GM04504 (cell line): ENCODE measurements around the gene PCBP3.

ENCODE experiments used
- DNase-seq: peaks from one replicate; pipeline ENCODE4 v3.0.0-alpha.2; 2012; ENCODE audit warnings: low read depth

Gene PCBP3

DNA sequence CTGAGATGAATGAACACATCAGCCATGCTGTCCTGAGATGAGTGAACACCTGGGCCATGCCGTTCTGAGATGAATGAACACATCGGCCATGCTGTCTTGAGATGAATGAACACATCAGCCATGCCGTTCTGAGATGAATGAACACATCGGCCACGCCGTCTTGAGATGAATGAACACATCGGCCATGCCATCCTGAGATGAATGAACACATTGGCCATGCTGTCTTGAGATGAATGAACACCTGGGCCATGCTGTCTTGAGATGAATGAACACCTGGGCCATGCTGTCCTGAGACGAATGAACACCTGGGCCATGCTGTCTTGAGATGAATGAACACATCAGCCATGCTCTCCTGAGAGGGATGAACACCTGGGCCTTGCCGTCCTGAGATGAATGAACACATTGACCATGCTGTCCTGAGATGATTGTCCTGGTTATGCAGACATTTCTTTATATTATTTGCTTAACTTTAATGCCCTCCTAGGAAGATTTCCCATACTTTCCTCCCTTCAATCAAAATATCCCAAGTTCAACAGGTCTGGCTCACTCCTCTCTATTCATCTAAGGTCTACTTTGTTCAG lies 289.5 kb downstream of the PCBP3 start:
- DNase-seq: no peak

DNA sequence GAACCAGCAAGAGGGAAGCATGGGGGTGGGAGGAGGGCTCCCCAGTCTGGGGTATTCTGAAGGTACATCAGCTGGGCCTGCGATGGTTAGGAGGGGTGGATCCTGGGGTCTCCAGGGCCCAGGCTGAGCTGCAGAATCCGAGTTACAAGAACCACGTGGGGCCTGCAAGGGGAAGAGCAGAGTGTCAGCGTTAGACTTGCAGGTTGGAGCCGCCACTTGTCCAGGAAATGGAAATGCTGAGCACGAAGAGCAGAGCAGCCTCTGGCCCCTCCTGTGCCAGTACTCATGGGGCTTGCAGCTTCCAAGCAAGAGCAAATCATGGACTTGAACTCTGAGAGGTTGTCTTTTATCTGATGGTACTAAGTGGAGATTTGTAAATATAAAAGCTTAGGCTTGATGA lies 290.6 kb downstream of the PCBP3 start:
- DNase-seq: no peak

DNA sequence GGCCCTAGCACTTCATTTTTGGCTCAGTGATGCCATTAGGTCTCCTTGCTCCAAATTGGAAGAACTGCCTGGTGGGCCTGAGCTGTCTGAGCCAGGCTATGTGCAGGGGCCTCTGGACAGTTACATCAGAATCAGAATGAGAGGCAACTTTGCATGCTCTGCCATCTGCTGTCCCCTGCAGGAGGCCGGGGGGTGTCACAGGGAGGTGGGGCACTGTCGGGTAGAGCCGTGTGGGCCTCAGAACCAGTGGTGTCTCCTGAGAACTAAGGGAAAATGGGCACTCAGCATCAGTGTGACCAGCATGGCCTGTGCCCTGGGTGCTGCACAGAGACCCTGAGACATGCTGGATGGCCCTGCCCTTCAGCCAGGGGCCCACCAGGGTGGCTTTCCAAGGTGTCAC lies 291.0 kb downstream of the PCBP3 start:
- no peak for DNase-seq

DNA sequence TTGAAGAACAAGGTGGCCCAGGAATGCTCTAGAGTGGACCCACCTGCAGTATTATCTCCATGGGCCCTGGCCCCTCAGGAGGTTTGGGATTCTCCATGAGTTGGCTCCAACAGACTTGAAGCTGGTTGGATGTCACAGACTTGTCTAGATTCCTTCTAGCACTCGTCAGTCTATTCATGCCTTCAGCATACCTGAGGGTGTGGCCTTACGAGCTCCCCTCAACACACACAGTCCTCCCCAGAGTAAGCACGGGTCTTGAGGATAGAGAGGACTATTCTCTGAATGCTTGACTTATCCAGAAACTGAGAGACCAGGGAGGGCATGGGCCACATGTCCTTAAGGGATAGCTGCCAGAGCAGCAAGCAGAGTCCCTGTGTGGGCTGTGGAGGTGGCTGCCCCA lies 292.1 kb downstream of the PCBP3 start:
- no peak for DNase-seq

DNA sequence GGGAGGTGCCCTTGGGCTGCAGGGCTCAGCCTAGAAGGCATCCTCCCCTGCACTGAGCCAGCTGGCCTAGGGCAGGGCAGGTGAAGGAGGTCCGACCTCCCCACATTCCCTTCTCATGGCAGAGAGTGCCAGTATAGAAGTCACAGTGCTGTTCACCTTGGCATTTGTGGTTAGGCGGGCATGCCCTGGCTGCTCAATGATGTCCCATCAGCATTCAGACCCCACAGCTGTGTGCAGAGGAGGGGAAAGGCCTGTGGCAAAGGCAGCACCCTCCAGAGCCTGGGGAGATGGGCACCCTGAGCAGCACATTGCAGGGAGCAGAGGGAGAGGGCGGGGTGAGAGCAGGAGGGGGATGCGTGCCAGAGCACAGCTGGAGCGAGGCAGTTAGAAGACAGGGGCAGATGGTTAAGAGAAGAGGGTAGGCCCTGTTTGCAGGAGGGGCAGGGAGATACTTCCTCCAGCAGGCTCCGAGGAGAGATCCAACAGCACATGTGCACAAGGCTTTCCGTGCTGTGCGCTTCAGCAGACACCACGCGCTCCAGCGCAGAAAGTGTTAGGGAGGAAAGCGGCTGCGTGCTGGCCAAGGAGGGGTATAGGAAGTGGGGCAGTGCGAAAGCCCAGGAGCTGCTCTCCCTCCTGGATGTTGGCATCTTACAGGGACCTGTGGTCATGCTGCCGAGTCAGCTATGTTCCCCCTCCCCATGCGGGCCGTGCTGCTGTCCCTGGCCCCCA lies 294.4 kb downstream of the PCBP3 start:
- DNase-seq: no peak

DNA sequence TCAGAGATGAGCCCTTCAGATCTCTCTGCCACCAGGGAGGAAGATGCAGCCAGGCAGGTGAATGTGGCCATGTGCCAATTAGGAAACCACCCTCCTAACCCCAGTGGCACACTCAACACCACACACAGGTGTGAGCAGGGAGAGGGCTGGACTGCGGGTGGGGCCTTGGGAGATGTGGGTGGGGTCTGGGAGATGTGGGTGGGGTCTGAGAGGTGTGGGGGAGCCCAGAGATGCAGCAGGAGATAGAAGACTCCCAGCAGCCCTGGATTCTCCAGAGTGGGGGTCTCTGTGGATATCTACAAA lies 294.9 kb downstream of the PCBP3 start:
- no peak for DNase-seq

DNA sequence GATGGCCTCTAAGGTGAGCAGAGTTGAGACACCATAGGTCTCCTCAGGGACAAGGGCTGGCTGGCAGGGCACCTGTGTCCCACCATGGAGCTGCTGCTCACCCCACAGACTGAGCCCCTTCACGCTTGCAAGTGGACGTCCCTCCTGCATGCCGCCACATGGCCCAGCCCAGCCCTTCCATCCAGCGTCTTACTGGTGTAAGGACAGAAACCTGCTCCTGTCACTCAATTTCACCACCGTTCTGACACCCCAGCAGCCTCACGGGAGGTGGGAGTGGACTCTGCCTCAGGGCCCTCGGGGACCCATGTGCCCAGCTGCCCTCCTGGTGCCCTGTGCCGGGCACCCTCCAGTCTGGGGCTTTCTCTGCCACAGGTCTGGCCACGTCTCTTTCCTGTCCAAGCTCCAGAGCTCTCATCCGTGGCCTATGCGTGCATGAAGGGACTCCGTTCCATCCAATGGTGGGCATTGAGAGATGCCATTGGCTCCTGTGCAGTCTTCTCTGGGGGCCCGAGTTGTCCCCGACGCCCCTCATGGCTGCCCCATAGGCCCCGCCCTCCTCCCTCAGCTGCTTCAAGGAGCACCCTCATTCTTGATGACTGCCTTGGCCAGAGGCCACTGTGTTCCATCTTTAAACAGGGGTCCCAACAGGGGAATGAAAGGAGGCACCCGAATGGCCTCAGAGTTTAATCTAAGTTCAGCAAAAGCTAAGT lies 295.4 kb downstream of the PCBP3 start:
- no peak for DNase-seq

DNA sequence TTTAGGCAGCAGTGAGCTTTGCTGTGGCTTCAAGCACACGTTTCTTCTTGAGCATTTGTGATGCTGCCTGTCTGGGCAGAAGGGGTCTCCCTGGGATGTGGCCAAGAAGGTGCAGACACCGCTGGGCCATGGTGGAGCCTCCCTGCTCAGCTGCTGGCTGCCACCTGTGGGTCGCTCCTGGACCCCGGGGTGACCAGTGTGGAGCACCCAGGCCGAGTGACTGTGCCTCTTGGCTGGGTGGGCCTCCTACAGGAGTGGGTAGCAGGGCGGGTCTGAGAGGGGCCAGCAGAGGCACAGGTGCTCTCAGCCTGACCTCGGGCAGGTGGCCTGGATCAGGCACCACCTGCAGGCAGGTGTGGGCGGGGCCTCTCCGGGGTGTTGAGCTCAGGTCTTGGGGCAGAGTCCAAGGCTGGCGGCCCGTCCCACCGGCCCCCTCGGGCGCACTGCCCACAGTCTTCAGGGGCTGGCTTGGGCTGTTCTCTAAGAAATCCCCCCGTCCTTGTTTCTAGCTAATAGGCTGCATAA lies 296.1 kb downstream of the PCBP3 start:
- no peak for DNase-seq

DNA sequence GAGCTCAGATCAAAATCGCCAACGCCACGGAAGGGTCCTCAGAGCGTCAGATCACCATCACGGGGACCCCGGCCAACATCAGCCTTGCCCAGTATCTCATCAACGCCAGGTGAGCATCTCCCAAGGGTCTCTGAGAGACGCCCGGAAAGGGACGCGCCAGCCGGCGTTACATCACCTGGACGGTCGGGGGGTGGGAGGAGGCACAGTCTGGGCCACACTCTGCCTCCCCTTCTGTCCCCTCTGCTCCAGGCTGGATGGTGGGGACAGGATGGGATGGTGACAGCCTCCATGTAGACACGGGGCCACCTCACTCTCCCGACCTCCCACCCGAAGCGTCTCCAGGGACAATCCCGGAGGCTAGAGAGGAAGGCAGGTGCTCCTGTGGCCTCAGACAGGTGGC lies 296.6 kb downstream of the PCBP3 start:
- no peak for DNase-seq

DNA sequence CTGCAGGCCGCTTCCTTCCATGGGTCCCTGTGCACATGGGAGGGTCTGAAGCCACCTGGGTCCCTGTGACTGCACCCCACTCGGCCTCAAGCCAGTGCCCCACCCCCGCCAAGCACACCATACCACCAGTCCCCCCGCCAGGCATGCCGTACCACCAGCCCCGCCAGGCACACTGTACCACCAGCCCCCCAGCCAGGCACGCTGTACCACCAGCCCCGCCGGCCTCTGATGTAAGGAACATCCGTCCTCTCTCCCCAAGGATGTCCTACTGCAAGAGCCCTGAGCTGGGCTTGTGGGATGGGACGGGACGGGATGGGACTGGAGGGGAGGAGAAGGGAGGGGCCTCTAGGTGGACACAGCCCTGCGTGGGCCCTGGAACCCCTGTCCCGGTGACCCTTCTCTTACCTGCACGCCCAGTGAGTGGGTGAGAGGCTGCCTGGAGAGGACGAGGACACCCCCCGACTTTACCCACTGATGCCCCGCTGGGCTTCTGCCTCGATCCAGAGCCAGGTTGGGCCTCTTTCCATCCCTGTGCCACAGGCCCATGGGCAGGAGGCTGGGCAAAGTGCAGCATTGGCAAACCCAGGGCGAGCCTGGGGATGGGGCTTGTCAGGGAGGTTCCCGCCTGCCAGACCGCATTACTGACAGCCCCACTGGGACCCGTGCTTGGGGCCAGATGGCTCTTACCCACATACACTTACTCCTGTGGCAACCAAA lies 297.3 kb downstream of the PCBP3 start:
- no peak for DNase-seq

DNA sequence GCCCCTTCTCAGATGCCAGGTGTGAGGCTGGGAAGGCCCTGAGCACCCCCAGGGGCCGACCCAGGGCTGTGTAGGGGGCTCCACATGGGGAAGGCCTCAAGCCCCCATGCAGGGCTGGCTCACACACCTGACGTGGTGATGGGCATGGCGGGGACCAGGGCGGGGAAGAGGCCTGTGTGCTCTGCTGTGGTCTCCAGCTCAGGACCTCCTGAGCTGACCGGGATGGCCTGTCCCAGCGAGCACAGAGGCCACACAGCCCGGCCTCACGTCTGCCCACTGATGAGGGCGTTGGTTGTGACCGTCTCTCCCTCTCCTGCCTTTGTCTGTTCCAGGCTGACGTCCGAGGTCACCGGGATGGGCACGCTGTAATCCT lies 297.8 kb downstream of the PCBP3 start:
- DNase-seq: no peak

DNA sequence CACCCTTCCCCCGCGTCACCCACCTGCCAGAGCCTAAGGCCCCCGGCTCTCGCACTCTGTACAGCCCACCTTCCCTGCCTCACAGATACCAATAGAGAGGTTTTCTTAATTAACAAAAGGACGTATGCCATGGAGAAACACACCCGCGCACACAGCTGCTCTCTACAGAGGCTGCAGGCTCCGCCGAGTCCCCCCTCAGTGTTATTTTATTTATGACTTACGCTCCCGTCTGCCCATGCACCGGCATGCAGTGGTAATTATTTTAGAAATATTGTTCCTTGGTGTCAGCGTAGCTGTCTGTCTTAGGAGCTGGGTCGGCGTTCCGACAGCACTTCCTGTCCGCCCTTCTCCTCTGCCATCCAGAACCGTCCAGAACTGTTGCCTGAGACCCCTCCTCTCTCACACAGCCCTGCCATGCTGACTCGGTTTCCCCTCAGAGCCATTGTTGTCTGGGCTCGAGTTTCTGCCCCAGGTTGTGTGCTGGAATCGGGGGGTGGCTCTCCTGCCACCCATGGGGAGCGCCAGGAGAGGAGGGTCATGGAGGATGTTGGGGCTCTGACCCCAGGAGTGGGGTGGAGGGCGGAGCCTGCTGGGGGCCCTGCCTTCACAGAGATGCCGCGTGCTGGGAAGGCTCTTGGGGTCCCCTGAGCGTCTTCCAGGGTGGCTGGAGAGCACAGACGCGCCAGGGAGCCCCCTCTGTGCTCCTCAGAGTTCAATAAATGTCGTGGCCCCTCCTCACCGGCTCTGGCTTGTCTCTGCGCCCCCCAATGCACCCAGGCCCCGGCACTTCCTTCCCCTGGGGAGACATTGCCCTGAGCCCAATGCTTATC lies 298.4 kb downstream of the PCBP3 start:
- DNase-seq: no peak

DNA sequence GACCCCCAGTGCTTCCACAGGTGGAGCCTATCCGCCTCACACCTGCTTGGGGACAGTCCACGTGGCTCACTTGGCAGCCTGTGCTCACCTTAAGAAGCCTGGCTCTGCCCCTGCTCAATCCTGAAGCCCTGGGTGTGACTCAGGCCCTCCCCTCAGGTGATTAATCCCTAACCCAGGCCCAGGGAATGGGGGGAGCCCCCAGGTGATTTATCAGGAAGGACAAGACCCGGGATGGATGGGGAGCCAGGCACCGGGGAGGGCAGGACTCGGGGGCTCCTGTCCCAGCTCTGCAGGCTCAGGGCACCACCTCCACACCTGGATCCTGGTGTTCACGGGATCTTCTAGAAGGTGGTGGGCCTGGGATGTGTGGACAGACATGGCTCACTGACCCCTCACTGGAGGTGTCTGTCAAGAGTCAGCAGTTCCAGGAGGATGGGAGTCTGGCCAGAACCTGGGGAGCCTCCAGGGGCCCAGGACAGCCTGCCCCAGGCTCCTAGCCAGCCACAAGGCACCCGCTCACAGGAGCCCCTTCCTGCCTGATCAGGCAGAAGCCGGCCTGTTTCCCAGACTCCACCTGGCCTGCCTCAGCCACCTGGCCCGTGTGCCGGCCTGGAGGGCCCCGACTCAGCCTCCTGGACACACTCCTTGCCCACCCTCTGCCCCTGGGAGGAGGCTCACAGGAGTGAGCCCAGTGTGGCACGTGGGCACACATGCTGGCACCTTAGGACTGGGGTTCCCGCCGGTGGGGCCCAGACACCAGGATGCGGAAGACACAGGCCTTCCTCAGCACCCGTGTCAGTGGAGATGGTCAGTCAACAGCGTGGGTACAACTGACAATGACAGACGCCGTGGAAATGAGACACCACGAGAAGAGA lies 299.5 kb downstream of the PCBP3 start:
- no peak for DNase-seq

DNA sequence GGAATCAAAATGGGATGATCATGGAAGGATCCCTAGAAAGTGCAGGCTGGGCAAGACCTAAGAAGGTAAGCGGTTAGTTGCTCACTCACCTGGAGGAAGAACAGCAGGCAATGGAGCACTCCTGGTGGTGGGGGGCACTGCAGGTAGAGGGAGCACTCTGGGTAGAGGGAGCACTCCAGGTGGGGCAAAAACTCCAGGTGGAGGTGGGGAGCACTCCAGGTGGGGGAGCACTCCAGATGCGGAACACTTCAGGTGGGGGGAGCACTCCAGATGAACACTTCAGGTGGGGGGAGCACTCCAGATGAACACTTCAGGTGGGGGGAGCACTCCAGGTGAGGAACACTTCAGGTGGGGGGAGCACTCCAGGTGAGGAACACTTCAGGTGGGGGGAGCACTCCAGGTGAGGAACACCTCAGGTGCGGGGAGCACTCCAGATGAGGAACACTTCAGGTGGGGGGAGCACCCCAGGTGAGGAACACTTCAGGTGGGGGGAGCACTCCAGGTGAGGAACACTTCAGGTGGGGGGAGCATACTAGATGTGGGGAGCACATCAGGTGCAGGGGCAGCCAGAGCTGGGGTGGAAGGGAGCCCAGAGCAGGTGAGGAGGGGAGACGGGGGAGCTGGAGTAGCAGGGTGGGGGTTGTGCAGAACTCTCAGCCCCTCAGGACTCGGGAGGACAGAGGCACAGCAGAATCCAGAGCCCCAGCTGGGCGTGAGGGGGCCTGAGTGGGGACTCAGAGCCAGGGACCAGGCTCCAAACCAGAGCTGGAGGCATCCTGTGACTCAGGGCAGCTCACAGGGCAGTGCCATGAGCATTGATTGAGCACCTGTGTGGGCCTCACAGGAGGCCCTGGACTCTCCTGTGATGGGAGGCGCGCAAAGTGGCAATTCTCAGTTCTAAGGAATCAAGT lies 300.4 kb downstream of the PCBP3 start:
- no peak for DNase-seq

DNA sequence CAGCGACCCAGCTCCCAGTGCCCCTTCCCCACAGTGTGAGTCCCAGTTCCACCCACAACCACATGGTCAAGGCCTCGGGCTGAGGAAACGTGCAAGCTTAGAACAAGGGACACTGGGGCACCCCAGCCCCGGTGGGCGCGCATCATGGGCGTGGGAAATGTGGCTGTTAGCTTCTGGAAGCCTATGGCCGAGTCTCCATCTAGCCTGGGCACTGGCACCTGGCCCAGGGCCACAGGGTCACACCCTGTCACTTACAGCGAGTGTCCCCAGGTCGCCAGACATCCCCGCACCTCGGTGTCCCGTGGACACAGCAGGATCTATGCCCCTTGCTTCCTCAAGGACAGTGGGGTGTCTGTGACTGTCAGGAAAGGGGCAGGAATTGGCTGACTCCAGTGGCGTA lies 301.1 kb downstream of the PCBP3 start:
- DNase-seq: no peak

DNA sequence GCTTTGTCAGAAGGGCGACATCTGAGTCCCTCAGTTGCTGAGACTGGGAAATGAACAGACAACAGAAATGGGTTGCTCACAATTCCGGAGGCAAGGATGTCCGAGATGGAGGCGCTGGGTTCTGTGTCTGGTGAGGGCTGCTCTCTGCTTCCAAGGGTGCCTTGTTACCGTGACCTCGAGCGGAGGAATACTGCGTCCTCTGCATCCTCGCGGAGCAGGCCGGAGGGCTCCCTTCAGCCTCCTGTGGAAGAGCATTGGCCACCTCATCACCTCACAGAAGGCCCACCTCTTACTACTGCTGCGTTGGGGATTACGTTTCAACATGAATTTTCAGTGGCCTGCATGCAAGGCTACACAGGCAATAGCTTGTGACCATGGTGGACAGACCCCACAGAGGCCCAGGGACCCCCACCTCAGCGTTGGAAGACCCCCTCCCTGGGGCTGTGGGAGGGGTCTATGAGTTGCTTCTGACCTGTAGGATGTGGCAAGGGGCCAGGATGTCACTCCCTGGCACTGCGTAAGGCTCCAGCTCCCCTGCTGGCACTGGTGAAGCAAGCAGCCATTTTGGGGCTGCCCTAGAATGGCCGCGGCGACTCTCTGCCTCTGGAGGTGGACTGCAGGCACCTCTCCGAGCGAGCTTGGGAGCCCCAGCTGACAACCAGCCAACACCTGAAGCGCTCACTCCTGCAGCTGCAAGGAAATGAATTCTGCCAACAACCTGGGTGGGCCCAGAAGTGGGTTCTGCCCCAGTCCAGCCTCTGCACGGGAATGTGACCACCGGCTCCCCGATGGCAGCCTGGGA lies 301.7 kb downstream of the PCBP3 start:
- DNase-seq: no peak

DNA sequence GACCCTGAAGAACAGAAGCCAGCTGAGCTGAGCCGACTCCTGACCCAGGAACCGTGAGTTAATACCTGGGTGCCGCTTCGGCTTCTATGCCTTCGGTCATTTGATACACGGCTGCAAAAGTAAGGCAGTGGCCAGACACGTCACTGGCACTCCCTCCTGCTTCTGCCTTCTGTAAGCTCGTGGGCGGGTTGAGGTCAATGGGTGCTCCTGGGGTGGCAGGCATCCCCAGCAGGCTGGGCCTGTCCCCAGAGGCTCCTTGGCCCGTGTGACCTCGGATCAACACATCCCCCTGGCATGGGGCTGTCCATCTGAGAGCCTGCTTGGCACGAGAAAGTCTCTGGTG lies 302.3 kb downstream of the PCBP3 start:
- no peak for DNase-seq

DNA sequence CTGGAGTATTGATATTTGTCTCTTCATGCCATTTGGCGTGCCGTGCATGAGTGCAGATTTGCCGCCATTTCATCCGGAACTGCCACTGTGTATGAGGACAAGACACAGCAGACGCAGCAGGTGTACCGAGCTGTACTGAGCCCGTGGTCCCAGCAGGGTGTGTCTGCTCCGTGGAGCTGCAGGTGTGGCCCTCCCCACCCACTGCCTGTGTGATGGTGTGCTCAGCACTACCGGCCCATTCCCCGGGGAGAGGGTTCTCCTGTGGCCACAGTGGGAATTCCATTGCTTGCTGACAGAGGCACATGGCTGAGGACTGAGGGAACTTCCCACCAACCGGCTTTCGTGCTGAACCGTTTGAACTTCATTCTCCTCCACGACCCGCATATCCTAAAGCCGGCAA lies 303.8 kb downstream of the PCBP3 start:
- no peak for DNase-seq

DNA sequence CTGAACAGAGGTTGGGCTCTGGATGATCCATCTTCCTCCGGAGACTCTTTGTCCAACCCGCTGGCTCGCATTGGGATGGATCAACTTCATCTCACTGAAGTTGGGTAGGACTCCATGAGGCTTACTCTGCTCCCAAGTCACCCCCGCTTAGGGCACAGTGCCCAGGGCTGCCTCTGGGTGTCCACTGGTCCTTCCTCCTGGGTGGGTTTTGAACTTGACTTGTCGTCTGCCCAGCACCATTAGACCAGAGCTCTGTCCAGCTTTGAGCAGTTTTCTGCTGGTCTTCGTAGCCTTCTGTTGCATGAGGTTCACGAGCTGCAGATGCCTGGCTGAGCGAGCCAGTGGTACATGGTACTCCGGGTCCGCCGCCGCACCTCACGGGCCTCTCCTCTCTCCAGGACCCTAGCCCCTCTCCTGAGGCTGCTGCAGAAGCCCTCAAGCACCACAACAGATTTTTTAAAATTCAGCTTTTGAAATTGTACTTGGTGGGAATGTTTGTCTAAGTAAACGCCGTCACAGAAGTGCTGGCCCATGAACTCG lies 304.3 kb downstream of the PCBP3 start:
- no peak for DNase-seq
